GM10248 (cell line): ENCODE results near the gene CENPU.
"Not testable (repeated sequence)": the region's sequence is repeated elsewhere in the genome, so short reads cannot be mapped to it uniquely, and the experiment has no call there.

ENCODE experiments used
- CTCF ChIA-PET: fragments of 300-600 bp; sonication (Branson Sonifier 250); formaldehyde crosslinking; extraction: SDS; loops from one replicate; lab custom pipeline; 2021; ENCODE audit warnings: antibody characterized with exemption; lab: Yijun Ruan, JAX
- POLR2A ChIA-PET: fragments of 350-650 bp; sonication (Branson Sonifier 250); formaldehyde crosslinking; extraction: SDS; loops from one replicate; lab custom pipeline; 2020; ENCODE audit warnings: antibody characterized with exemption; lab: Yijun Ruan, JAX
- DNase-seq: peaks from one replicate; pipeline ENCODE4 v3.0.0; 2012; ENCODE audit errors: extremely low spot score
- TF ChIP-seq, protein P1 (sequence below): IDR thresholded peaks from 2 replicates; pipeline ENCODE4 v1.5.1; 2012; ENCODE audit warnings: mild to moderate bottlenecking, low read depth; ENCODE audit errors: extremely low read depth, missing control alignments, control extremely low read depth

The CENPU gene

DNA sequence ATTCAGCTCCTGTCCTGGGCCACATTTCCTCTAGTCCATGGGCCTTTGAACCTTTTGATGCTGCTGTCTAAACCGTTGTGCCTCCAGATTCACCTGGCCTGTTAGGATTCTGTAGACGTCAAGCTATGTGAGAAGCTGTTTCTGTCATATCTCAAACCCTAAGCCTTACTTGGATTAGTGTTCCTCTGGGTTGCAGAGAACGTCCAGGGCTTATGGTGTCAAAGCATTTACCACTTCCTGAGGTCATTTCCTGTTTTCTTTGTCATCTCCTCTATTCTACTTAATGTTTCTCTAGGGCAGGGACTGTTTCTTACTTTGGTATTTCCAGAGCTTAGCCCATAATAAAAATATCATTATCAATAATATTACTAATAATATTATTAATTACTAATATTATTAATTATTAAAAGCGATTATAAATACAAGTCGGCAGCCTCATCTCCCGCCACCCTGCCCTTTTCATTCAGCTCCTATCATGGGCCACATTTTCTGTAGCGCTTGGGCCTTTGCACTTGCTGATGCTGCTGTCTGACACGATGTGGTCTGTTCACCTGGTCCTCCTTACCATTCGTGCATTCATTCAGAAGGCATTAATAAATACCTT is 65.3 kb downstream of the CENPU start:
- TF ChIP-seq, protein P1, sequence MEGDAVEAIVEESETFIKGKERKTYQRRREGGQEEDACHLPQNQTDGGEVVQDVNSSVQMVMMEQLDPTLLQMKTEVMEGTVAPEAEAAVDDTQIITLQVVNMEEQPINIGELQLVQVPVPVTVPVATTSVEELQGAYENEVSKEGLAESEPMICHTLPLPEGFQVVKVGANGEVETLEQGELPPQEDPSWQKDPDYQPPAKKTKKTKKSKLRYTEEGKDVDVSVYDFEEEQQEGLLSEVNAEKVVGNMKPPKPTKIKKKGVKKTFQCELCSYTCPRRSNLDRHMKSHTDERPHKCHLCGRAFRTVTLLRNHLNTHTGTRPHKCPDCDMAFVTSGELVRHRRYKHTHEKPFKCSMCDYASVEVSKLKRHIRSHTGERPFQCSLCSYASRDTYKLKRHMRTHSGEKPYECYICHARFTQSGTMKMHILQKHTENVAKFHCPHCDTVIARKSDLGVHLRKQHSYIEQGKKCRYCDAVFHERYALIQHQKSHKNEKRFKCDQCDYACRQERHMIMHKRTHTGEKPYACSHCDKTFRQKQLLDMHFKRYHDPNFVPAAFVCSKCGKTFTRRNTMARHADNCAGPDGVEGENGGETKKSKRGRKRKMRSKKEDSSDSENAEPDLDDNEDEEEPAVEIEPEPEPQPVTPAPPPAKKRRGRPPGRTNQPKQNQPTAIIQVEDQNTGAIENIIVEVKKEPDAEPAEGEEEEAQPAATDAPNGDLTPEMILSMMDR: no peak
- CTCF ChIA-PET: interaction anchor here (1.2 to 2.5 kb wide), 3 partner anchors 12 to 15 kb away, joined by 3 to 12 read pairs (median 5); no protein-coding TSS in a partner anchor
- no peak for DNase-seq
- POLR2A ChIA-PET: no interaction called here

DNA sequence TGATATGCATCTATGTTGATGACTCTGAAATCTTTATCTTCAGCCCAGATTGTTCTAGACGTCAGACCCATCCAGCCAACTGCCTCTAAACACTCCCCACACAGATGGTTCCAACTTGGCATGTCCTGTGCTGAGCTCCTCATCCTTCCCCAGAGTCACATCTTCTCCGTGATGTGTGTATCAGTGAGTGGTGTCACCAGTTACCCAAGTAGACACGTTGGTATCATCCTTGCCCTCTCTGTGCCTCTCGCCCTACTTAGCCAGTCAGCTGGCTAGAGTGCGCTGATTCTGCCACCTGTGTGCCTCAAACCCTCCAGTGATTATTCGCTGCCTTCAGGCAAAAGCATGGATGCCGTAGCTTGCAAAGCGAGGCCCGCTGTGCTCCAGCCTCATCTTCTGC is 65.8 kb downstream of the CENPU start:
- ChIA-PET POLR2A (no interaction called here), CTCF (interaction anchor here (2.5 kb wide), 1 partner anchor 16 kb away, joined by 12 read pairs; no protein-coding TSS in a partner anchor)
- TF ChIP-seq, protein P1: no peak
- no peak for DNase-seq

DNA sequence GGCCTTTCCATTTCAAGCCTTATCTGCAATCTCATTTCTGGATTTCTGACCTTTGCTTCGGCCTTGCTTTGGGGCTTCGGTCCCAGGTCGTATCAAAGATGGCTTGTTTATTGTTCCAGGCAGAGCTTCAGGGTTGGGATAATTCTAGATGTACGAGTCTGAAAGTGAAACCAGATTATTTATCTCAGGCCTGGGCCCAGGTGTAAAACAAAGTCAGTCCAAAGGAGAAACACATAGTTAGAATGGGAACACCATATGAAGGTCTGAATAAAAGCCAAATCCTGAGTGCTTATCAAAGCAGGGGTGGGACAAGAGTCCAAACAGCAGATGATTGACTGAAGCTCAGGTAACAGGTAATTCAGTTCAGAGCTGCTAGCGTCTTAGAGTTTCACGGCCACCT is 67.2 kb downstream of the CENPU start:
- no peak for DNase-seq
- ChIA-PET CTCF (interaction anchor here (1.2 kb wide), 1 partner anchor 47 kb away, joined by 3 read pairs; no protein-coding TSS in a partner anchor), POLR2A (no interaction called here)
- TF ChIP-seq, protein P1: no peak

DNA sequence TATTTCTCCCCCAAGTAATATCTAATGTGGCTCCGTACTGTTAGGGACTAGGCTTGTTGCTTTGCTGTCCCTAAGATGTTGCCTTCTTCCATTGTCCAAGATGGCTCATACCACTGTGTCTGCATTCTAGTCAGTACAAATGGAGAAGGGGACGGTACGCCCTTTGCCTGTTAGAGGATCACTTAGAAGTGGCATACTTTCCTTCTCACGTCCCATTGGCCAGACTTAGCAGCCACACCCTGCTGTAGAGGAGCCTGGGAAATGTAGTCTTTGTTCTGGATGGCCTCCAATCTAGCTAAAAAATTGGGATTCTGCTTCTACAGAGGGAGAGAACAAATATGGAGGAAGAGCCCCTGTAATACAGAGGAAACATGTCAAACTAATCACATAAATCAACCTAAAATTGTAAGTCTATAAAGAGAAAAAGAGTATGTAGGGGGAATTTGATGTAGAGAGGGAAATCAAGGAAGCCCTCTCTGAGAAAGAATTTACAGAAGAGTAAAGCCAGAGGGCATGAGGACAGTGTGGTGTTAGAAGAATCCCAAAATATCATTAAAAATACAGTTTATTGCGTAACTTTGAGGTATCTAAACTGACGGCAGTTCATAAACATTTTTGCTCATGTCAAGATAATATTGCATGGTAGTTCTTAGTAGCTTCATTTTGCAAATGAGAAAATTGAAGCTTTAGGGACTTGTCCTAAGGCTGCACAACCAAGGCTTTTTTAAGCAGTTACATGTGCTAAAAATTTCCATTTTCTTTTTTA is 69.3 kb downstream of the CENPU start:
- POLR2A ChIA-PET: no interaction called here
- no peak for DNase-seq
- TF ChIP-seq, protein P1: no peak
- CTCF ChIA-PET: interaction anchor here (1.0 to 1.3 kb wide), 3 partner anchors 11 to 51 kb away, joined by 3 to 4 read pairs (median 3); no protein-coding TSS in a partner anchor

DNA sequence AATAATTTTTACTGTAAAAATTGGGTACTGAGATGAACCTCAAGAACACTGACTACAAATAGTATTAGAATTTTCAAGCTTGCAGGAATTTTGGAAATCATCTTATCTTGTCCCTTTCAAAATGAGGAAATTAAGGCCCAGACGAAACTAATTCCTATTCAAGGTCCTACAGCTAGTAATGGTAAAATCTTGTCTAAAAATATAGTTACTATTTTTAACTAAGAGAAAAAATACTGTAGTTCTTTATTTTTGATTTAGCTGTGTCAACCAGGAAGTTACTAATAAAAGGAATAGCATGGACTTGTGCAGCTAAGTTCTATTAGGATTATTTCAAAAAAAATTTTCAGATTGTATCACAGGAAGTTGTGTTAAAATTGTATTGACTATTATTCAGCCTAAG is 71.7 kb downstream of the CENPU start:
- ChIA-PET CTCF (interaction anchor here (0.8 to 1.4 kb wide), 8 partner anchors 8 to 398 kb away, joined by 3 to 6 read pairs (median 3); no protein-coding TSS in a partner anchor), POLR2A (interaction anchor here (0.5 kb wide), 1 partner anchor 13 kb away, joined by 3 read pairs; the partner anchor contains the start of gene PRIMPOL)

DNA sequence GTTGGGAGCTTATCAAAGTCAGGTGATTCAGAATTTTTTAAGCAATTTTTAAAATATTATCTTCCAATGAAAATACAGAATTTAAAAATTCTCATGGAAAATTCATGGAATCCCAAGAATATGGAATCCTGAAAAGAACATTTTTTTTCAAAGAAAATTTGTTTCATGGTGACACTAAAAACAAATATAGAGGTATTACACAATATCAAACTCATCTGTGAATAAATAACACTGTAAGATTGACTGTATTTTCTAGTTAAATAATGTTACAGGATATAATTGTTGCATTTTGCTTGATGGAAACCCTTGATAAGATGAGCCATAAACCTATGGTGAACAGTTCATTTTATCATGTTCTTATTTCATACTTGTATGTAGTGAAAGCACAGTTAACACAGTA is 72.9 kb downstream of the CENPU start:
- TF ChIP-seq, protein P1: no peak
- DNase-seq: no peak
- CTCF ChIA-PET: interaction anchor here (1.1 to 1.4 kb wide), 3 partner anchors 11 to 25 kb away, joined by 3 read pairs; no protein-coding TSS in a partner anchor
- POLR2A ChIA-PET: no interaction called here

More for the DNA sequence above, 71.7 kb downstream of the CENPU start:
- TF ChIP-seq, protein P1: no peak
- DNase-seq: no peak

DNA sequence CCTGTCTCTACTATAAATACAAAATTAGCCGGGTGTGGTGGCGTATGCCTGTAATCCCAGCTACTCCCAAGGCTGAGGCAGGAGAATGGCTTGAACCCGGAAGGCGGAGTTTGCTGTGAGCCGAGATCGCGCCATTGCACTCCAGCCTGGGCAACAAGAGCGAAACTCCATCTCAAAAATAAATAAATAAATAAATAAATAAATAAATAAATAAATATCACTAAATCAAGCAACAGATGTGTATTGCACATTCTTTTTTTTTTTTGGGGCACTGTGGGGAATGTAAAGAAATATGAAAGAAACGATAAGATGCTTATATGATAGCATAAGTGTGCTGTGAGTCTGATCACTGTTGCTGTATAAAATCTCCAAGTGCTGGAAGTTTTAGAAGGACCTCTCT is 76.1 kb downstream of the CENPU start:
- DNase-seq, POLR2A ChIA-PET: not testable (repeated sequence)
- CTCF ChIA-PET: interaction anchor here (1.9 kb wide), 1 partner anchor 11 kb away, joined by 5 read pairs; no protein-coding TSS in a partner anchor
